ENCODE results near the gene PPP6R3.
"Not testable (repeated sequence)": the region's sequence is repeated elsewhere in the genome, so short reads cannot be mapped to it uniquely, and the experiment has no call there.

PPP6R3 gene

GRCh38 chr11:68538025-68538424, 77.5 kb downstream of the PPP6R3 start:
- no peak overlapping the region for H3K4me3 ChIP-seq (ENCODE audit: low read depth, low read length)
- DNase-seq (ENCODE audit: low read depth, low spot score), result no peak
- ChIA-PET POLR2A (no interaction called here), CTCF (no interaction called here)
- TF ChIP-seq CTCF (IDR thresholded peaks at IDR 0.05; ENCODE audit: insufficient read depth, low read length, missing control alignments), result no peak

- ChIA-PET CTCF (interaction anchor here (1.0 kb wide), 1 partner anchor 9 kb away, joined by 3 read pairs; no protein-coding TSS in a partner anchor), POLR2A (no interaction called here)
- no peak for TF ChIP-seq CTCF (IDR thresholded peaks at IDR 0.05; ENCODE audit: insufficient read depth, low read length, missing control alignments)
- no peak for DNase-seq (ENCODE audit: low read depth, low spot score)
- H3K4me3 ChIP-seq (ENCODE audit: low read depth, low read length), result no peak overlapping the region
These were observed 78.8 kb downstream of the PPP6R3 start for GRCh38 chr11:68539395-68539794.

- CTCF ChIA-PET, result interaction anchor here (1.0 kb wide), 1 partner anchor 10 kb away, joined by 3 read pairs; no protein-coding TSS in a partner anchor
- POLR2A ChIA-PET; H3K4me3 ChIP-seq (ENCODE audit: low read depth, low read length); DNase-seq (ENCODE audit: low read depth, low spot score): not testable (repeated sequence)
These were observed 80.0 kb downstream of the PPP6R3 start for GRCh38 chr11:68540504-68540903.

GRCh38 chr11:68541116-68541515, 80.6 kb downstream of the PPP6R3 start:
- CTCF ChIA-PET, result no interaction called here
- POLR2A ChIA-PET, result no interaction called here
- H3K4me3 ChIP-seq (ENCODE audit: low read depth, low read length), result no peak overlapping the region
- no peak for DNase-seq (ENCODE audit: low read depth, low spot score)
- no peak for TF ChIP-seq CTCF (IDR thresholded peaks at IDR 0.05; ENCODE audit: insufficient read depth, low read length, missing control alignments)

- CTCF ChIA-PET, result interaction anchor here (0.6 to 1.0 kb wide), 2 partner anchors 11 to 20 kb away, joined by 3 read pairs; no protein-coding TSS in a partner anchor
- no peak overlapping the region for H3K4me3 ChIP-seq (ENCODE audit: low read depth, low read length)
- no peak for DNase-seq (ENCODE audit: low read depth, low spot score)
- TF ChIP-seq CTCF (IDR thresholded peaks at IDR 0.05; ENCODE audit: insufficient read depth, low read length, missing control alignments), result no peak
- POLR2A ChIA-PET, result no interaction called here
These were observed 81.4 kb downstream of the PPP6R3 start for GRCh38 chr11:68541991-68542390.

- no peak overlapping the region for H3K4me3 ChIP-seq (ENCODE audit: low read depth, low read length)
- POLR2A ChIA-PET, result no interaction called here
- CTCF ChIA-PET, result interaction anchor here (0.6 to 1.0 kb wide), 2 partner anchors 11 to 20 kb away, joined by 3 read pairs; no protein-coding TSS in a partner anchor
- TF ChIP-seq CTCF (IDR thresholded peaks at IDR 0.05; ENCODE audit: insufficient read depth, low read length, missing control alignments), result no peak
- DNase-seq (ENCODE audit: low read depth, low spot score), result peak; percentile 67
These were observed 82.1 kb downstream of the PPP6R3 start for GRCh38 chr11:68542617-68543016.

GRCh38 chr11:68543594-68543993, 83.0 kb downstream of the PPP6R3 start:
- CTCF ChIA-PET, result no interaction called here

More at GRCh38 chr11:68543594-68543993, 83.0 kb downstream of the PPP6R3 start:
- TF ChIP-seq CTCF (IDR thresholded peaks at IDR 0.05; ENCODE audit: insufficient read depth, low read length, missing control alignments), result no peak
- POLR2A ChIA-PET, result no interaction called here
- DNase-seq (ENCODE audit: low read depth, low spot score), result no peak
- H3K4me3 ChIP-seq (ENCODE audit: low read depth, low read length), result no peak overlapping the region
